ENCODE measurements around the gene VPS13D. TPM values are rescaled to one million over a fixed set of nuclear protein-coding genes. Genes with fewer than 3 reads are reported as not detected.

Gene VPS13D
- total RNA-seq, 2 donors from 2014 or later, result 54.0 to 63.3 TPM

DNA sequence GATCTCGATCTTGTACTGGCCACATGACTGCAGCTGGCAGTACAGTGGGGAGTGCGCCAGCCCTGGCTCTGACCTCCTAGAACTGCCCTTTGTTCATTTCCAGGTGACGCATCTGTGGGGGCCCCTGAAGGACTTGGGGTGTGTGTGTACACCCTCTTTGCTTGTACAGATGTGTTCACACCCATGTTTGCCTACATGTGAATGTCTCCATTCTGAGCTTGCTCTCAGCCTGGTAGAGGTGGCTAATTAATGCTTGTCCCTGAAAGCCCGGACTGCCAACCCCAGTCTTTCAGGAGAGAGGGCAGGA is 43.2 kb upstream of the VPS13D start:
- intact Hi-C loops (cut with DNase I), result no loop called here
- Histone ChIP-seq H3K27me3 (no peaks in the 10 kb centered on the region), H3K4me3 (no peak overlapping the region), H3K4me1 (peaks cover 10% of the 10 kb centered on the region), H3K9me3 (no peaks in the 10 kb centered on the region), H3K27ac (no peak overlapping the region), H3K36me3 (replicated peaks in 1 of 2; ENCODE audit: insufficient read depth in 1 of 2, low read depth in 2 of 2) (no peaks in the 10 kb centered on the region)
- WGBS, 2 donors, result 64% methylated on average over 4 of the region's 4 CpGs; no CpG with 5 or more reads in 1 of the 2 donors
- no peak for ATAC-seq
- no peak for DNase-seq
- no peak for TF ChIP-seq POLR2A (IDR thresholded peaks at IDR 0.05)
- TF ChIP-seq, protein P1, sequence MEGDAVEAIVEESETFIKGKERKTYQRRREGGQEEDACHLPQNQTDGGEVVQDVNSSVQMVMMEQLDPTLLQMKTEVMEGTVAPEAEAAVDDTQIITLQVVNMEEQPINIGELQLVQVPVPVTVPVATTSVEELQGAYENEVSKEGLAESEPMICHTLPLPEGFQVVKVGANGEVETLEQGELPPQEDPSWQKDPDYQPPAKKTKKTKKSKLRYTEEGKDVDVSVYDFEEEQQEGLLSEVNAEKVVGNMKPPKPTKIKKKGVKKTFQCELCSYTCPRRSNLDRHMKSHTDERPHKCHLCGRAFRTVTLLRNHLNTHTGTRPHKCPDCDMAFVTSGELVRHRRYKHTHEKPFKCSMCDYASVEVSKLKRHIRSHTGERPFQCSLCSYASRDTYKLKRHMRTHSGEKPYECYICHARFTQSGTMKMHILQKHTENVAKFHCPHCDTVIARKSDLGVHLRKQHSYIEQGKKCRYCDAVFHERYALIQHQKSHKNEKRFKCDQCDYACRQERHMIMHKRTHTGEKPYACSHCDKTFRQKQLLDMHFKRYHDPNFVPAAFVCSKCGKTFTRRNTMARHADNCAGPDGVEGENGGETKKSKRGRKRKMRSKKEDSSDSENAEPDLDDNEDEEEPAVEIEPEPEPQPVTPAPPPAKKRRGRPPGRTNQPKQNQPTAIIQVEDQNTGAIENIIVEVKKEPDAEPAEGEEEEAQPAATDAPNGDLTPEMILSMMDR (IDR thresholded peaks at IDR 0.05), result no peak

DNA sequence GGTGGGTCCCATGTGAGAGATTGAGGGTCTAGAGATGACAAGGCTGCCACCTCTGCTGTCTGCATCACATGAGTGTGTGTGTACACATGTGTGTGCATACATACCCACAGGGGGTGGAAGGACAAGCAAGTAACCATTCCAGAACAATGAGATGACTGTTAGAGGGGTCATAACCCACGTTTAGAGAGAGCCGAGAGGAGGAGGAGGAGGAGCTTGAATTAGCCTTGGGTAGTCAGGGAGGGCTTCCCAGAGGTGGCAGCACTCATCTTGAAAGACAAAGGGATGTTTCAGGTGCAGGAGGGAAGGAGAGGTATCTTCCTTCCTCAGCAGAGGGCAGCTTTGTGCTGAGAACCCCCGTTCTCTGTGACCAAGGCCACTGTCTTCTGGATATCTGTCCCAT is 41.7 kb upstream of the VPS13D start:
- H3K27ac ChIP-seq, result no peak overlapping the region

DNA sequence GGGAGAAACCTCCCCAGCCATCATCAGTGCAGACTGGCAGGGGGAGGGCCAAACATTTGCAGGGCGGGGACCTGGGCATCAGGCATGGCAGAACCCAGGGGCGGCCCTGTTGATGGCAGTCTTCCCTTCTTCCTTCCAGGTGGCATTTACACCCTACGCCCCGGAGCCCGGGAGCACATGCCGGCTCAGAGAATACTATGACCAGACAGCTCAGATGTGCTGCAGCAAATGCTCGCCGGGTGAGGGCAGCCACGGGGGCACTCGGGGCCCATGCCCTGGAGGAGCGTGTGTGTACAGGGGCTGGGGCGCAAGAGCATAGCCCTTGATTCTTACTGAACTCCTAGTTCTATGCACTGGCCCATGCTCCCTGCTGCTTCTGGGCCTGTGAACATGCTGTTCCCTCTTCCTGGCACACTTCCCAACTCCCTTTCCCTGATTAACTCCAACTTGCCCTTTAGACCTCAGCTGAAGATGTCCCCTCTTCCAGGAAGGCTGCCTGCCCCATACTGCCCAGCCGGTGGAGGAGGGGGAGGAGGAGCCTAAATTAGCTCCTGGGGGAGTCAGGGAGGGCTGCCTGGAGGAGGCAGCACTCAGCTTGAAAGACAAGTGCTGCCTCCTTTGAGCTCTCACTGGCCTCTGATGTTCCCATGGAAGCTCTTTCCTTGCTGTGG is 41.0 kb upstream of the VPS13D start:
- DNase-seq (no peak), ATAC-seq (no peak)
- Histone ChIP-seq H3K27me3 (no peaks in the 10 kb centered on the region), H3K4me3 (no peak overlapping the region), H3K36me3 (replicated peaks in 1 of 2; ENCODE audit: insufficient read depth in 1 of 2, low read depth in 2 of 2) (no peaks in the 10 kb centered on the region), H3K4me1 (peaks cover 10% of the 10 kb centered on the region), H3K9me3 (no peaks in the 10 kb centered on the region), H3K27ac (no peak overlapping the region)
- TF ChIP-seq POLR2A (IDR thresholded peaks at IDR 0.05), result no peak
- TF ChIP-seq, protein P1 (IDR thresholded peaks at IDR 0.05), result no peak
- intact Hi-C loops (cut with DNase I), result no loop called here
- WGBS, 2 donors, result 58 to 72% methylated on average over 12 to 13 of the region's 13 CpGs

More for the DNA sequence above, 41.7 kb upstream of the VPS13D start:
- DNase-seq, result no peak
- 11 to 22% methylated on average over 2 to 3 of the region's 3 CpGs for WGBS, 2 donors
- H3K4me3 ChIP-seq, result no peak overlapping the region
- H3K4me1 ChIP-seq, result peaks cover 10% of the 10 kb centered on the region
- intact Hi-C loops (cut with DNase I), result no loop called here
- TF ChIP-seq, protein P1 (IDR thresholded peaks at IDR 0.05), result no peak
- TF ChIP-seq POLR2A (IDR thresholded peaks at IDR 0.05), result no peak
- H3K27me3 ChIP-seq, result no peaks in the 10 kb centered on the region
- H3K9me3 ChIP-seq, result no peaks in the 10 kb centered on the region
- ATAC-seq, result no peak
- no peaks in the 10 kb centered on the region for H3K36me3 ChIP-seq (replicated peaks in 1 of 2; ENCODE audit: insufficient read depth in 1 of 2, low read depth in 2 of 2)

DNA sequence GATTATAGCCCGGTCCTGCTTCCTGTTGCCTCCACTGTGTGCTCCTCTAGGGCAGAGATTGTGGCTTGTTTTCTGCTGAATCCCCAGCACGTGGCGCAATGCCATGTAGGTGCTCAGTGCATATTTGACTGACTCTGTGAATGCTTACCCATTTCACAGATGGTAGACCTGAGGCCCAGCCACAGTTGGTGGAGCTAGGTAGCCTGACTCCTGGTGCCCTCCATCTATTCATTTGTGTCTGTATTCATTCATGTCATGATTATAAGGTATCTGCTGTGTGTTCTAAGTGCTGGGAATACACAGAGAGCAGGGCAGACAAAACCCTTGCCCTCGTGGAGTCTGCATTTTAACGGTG is 40.5 kb upstream of the VPS13D start:
- intact Hi-C loops (cut with DNase I), result no loop called here

More for the DNA sequence above, 40.5 kb upstream of the VPS13D start:
- Histone ChIP-seq H3K36me3 (replicated peaks in 1 of 2; ENCODE audit: insufficient read depth in 1 of 2, low read depth in 2 of 2) (no peaks in the 10 kb centered on the region), H3K4me1 (peaks cover 9% of the 10 kb centered on the region), H3K27me3 (no peaks in the 10 kb centered on the region), H3K4me3 (no peak overlapping the region), H3K9me3 (no peaks in the 10 kb centered on the region), H3K27ac (no peak overlapping the region)
- TF ChIP-seq, protein P1 (IDR thresholded peaks at IDR 0.05), result no peak
- no peak for TF ChIP-seq POLR2A (IDR thresholded peaks at IDR 0.05)
- ATAC-seq, result no peak
- DNase-seq, result no peak
- WGBS, 2 donors, result 45 to 53% methylated on average over 3 to 5 of the region's 5 CpGs

Data from body of pancreas (tissue), 4 donors.